H1 (cell line): ENCODE results near the gene ARMC12.

Experiments used
- ATF2 ChIP-seq: IDR thresholded peaks from 2 replicates; pipeline ENCODE4 v1.6.1; 2012; ENCODE audit warnings: low read length, inconsistent platforms
- CBX5 ChIP-seq: fragments of 300-800, 300-1000 bp; sonication (generic); IDR thresholded peaks from 2 replicates; pipeline ENCODE4 v1.7.1; 2016; ENCODE audit warnings: antibody characterized with exemption, low read length, low read depth
- CBX8 ChIP-seq: fragments of 300-800, 300-1000 bp; sonication (generic); IDR thresholded peaks from 2 replicates; pipeline ENCODE4 v1.7.1; 2016; ENCODE audit warnings: low read depth, low read length, borderline replicate concordance
- CTCF ChIP-seq, 3 experiments: IDR thresholded peaks; 1 replicate in 2 of 3; 2 replicates in 1 of 3; pipeline versions ENCODE4 v1.5.1 to v1.6.1; 2011; ENCODE audit warnings: low read length in 3 of 3, mild to moderate bottlenecking in 3 of 3, inconsistent platforms in 2 of 3, low read depth in 1 of 3, moderate library complexity in 1 of 3; ENCODE audit not compliant: insufficient read depth in 1 of 3; ENCODE audit errors: control extremely low read depth in 1 of 3
- EZH2 ChIP-seq: fragments of 200-600 bp; sonication (generic); IDR thresholded peaks from 2 replicates; pipeline ENCODE4 v1.7.1; 2012; ENCODE audit warnings: low read depth, mild to moderate bottlenecking, moderate library complexity, low read length, inconsistent platforms; ENCODE audit not compliant: severe bottlenecking
- FOSL1 ChIP-seq: IDR thresholded peaks from 2 replicates; pipeline ENCODE4 v1.6.1; 2011; ENCODE audit warnings: mild to moderate bottlenecking, low read depth, low read length, moderate library complexity; ENCODE audit not compliant: insufficient read depth
- HDAC6 ChIP-seq: IDR thresholded peaks from one replicate; pipeline ENCODE4 v1.7.1; 2012; ENCODE audit warnings: low read depth, mild to moderate bottlenecking, inconsistent platforms, low read length, moderate library complexity
- MAX ChIP-seq: IDR thresholded peaks from 2 replicates; pipeline ENCODE4 v1.6.1; 2012; ENCODE audit warnings: inconsistent platforms
- USF2 ChIP-seq: IDR thresholded peaks from 2 replicates; pipeline ENCODE4 v1.6.1; 2011; ENCODE audit warnings: low read length, improper control_type of control experiment

- TF ChIP-seq ATF2: no peak
- TF ChIP-seq CTCF (IDR thresholded peaks at IDR 0.05; ENCODE audit: control extremely low read depth in 1 of 3, insufficient read depth in 1 of 3, low read depth in 1 of 3, low read length in 3 of 3): no peak
- TF ChIP-seq EZH2: no peak
- no peak for TF ChIP-seq MAX
- TF ChIP-seq FOSL1: no peak
- no peak for TF ChIP-seq HDAC6
- no peak for TF ChIP-seq CBX8
- TF ChIP-seq USF2: no peak
- TF ChIP-seq CBX5: no peak
Measured at GRCh38 chr6:35780719-35781118, 43.9 kb downstream of the ARMC12 start, which contains the start of gene CLPSL1.
